Cardiac fibroblast (primary cell): ENCODE results near the gene GALK1.

Experiments used
- DNase-seq, 2 donors: peaks; one replicate each; pipeline versions ENCODE4 v3.0.0 to v3.0.0-alpha.2; 2010; ENCODE audit warnings: low read depth in 2 of 2
- H3K4me3 ChIP-seq, 2 donors: replicated peaks in 1 of 2; 1 replicate in 1 of 2; 2 replicates in 1 of 2; pipeline ENCODE4 v1.5.1; 2011; ENCODE audit warnings: low read depth in 2 of 2, low read length in 2 of 2, mild to moderate bottlenecking in 2 of 2, moderate library complexity in 1 of 2
- CTCF ChIP-seq: IDR thresholded peaks from one replicate; pipeline ENCODE4 v1.5.1; 2011; ENCODE audit warnings: low read depth, mild to moderate bottlenecking, low read length, inconsistent platforms

The GALK1 gene

GRCh38 chr17:75743625-75744206, 21.3 kb downstream of the GALK1 start:
- TF ChIP-seq CTCF = no peak
- no peak overlapping the region for H3K4me3 ChIP-seq

GRCh38 chr17:75742337-75742736, 22.7 kb downstream of the GALK1 start:
- TF ChIP-seq CTCF = no peak
- no peak overlapping the region for H3K4me3 ChIP-seq
- no peak for DNase-seq

More at GRCh38 chr17:75743625-75744206, 21.3 kb downstream of the GALK1 start:
- DNase-seq = no peak

GRCh38 chr17:75740631-75741077, 24.3 kb downstream of the GALK1 start:
- no peak overlapping the region for H3K4me3 ChIP-seq
- TF ChIP-seq CTCF = no peak
- DNase-seq = no peak

- TF ChIP-seq CTCF = no peak
- H3K4me3 ChIP-seq = no peak overlapping the region
- no peak for DNase-seq
Observed at GRCh38 chr17:75740215-75740614, 24.8 kb downstream of the GALK1 start.

- DNase-seq = no peak
- no peak for TF ChIP-seq CTCF
- no peak overlapping the region for H3K4me3 ChIP-seq
Observed at GRCh38 chr17:75739801-75740200, 25.2 kb downstream of the GALK1 start.

GRCh38 chr17:75739174-75739573, 25.8 kb downstream of the GALK1 start:
- no peak for DNase-seq
- H3K4me3 ChIP-seq = no peak overlapping the region
- no peak for TF ChIP-seq CTCF
